KMS-11 (cell line): ENCODE measurements around the gene GPR62.

Experiments
- H2AFZ ChIP-seq: fragments of 200-600 bp; sonication (generic); 2 replicates; pipeline ENCODE4 v1.6.1; 2016; ENCODE audit warnings: antibody characterized with exemption, mixed run types, low read depth
- H3K27ac ChIP-seq: fragments of 200-600 bp; sonication (generic); 2 replicates; pipeline ENCODE4 v1.6.1; 2016; ENCODE audit warnings: mild to moderate bottlenecking, mixed run types
- H3K27me3 ChIP-seq: fragments of 200-600 bp; sonication (generic); 2 replicates; pipeline ENCODE4 v1.6.1; 2017; ENCODE audit warnings: mild to moderate bottlenecking, low read depth, mixed run types, moderate library complexity; ENCODE audit not compliant: insufficient read depth
- H3K36me3 ChIP-seq: fragments of 200-600 bp; sonication (generic); 2 replicates; pipeline ENCODE4 v1.6.1; 2017; ENCODE audit warnings: mild to moderate bottlenecking, mixed run types; ENCODE audit not compliant: insufficient read depth
- H3K4me1 ChIP-seq: fragments of 200-600 bp; sonication (generic); 2 replicates; pipeline ENCODE4 v1.6.1; 2016; ENCODE audit warnings: mild to moderate bottlenecking, low read depth, mixed run types; ENCODE audit not compliant: poor library complexity, severe bottlenecking
- H3K4me2 ChIP-seq: fragments of 200-600 bp; sonication (generic); 2 replicates; pipeline ENCODE4 v1.7.0; 2016; ENCODE audit warnings: mild to moderate bottlenecking, mixed run types
- H3K4me3 ChIP-seq: fragments of 200-600 bp; sonication (generic); IDR thresholded peaks from 2 replicates; pipeline ENCODE4 v1.6.1; 2017; ENCODE audit warnings: low read depth, low read length, mixed read lengths; ENCODE audit not compliant: insufficient read depth
- H3K79me2 ChIP-seq: fragments of 200-600 bp; sonication (generic); 2 replicates; pipeline ENCODE4 v1.6.1; 2016; ENCODE audit warnings: low read depth, mixed run types; ENCODE audit not compliant: insufficient read depth
- H3K9ac ChIP-seq: fragments of 200-600 bp; sonication (generic); 2 replicates; pipeline ENCODE4 v1.6.1; 2016; ENCODE audit warnings: mild to moderate bottlenecking, mixed run types
- H4K20me1 ChIP-seq: fragments of 200-600 bp; sonication (generic); 2 replicates; pipeline ENCODE4 v1.6.1; 2016; ENCODE audit warnings: mild to moderate bottlenecking, mixed run types; ENCODE audit not compliant: insufficient read depth
- CTCF ChIP-seq: fragments of 200-600 bp; sonication (generic); conservative IDR thresholded peaks from 2 replicates; pipeline ENCODE4 v1.6.1; 2017; ENCODE audit warnings: low read depth, mild to moderate bottlenecking, antibody characterized with exemption, low read length, moderate library complexity, mixed read lengths

The GPR62 gene

GRCh38 chr3:51978143-51978502 is 22.9 kb downstream of the GPR62 start:
- no peak overlapping the region for H3K27ac ChIP-seq
- H2AFZ ChIP-seq, result no peak overlapping the region
- H3K36me3 ChIP-seq, result no peaks in the 10 kb centered on the region
- TF ChIP-seq CTCF, result no peak
- peaks cover 15% of the 10 kb centered on the region for H3K4me1 ChIP-seq
- H3K27me3 ChIP-seq, result no peaks in the 10 kb centered on the region
- H3K4me3 ChIP-seq, result no peak overlapping the region
- H3K4me2 ChIP-seq, result no peak overlapping the region
- H3K79me2 ChIP-seq, result 0 out of 2 replicates have a peak, but pooled peaks cover 5% of the 10 kb centered on the region
- H4K20me1 ChIP-seq, result no peaks in the 10 kb centered on the region
- no peak overlapping the region for H3K9ac ChIP-seq

- Histone ChIP-seq H3K4me1 (peaks cover 8% of the 10 kb centered on the region), H3K27ac (no peak overlapping the region)
Measured at GRCh38 chr3:51980253-51980652, 25.1 kb downstream of the GPR62 start.

GRCh38 chr3:51982352-51982837 is 27.2 kb downstream of the GPR62 start:
- H3K36me3 ChIP-seq, result no peaks in the 10 kb centered on the region
- H3K27ac ChIP-seq, result peak overlapping the region; percentile 73
- H4K20me1 ChIP-seq, result no peaks in the 10 kb centered on the region
- no peaks in the 10 kb centered on the region for H3K79me2 ChIP-seq
- H3K4me3 ChIP-seq, result peak overlapping the region; percentile 68
- peak overlapping the region; percentile 58 for H2AFZ ChIP-seq
- peak; percentile 51 for TF ChIP-seq CTCF
- H3K27me3 ChIP-seq, result no peaks in the 10 kb centered on the region
- H3K4me1 ChIP-seq, result peaks cover 4% of the 10 kb centered on the region
- H3K9ac ChIP-seq, result peak overlapping the region; percentile 79
- peak overlapping the region; percentile 94 for H3K4me2 ChIP-seq

More at GRCh38 chr3:51980253-51980652, 25.1 kb downstream of the GPR62 start:
- Histone ChIP-seq H3K4me3 (no peak overlapping the region), H2AFZ (no peak overlapping the region), H3K4me2 (no peak overlapping the region), H3K36me3 (no peaks in the 10 kb centered on the region), H3K79me2 (no peaks in the 10 kb centered on the region), H3K27me3 (no peaks in the 10 kb centered on the region), H3K9ac (no peak overlapping the region), H4K20me1 (no peaks in the 10 kb centered on the region)
- TF ChIP-seq CTCF, result no peak

- Histone ChIP-seq H3K4me3 (peak within 1 kb of the TSS; percentile 68), H3K36me3 (no peaks in the 10 kb centered on the region), H2AFZ (peak within 1 kb of the TSS; percentile 58), H4K20me1 (no peaks in the 10 kb centered on the region), H3K27me3 (no peaks in the 10 kb centered on the region), H3K27ac (peak within 1 kb of the TSS; percentile 73), H3K79me2 (no peaks in the 10 kb centered on the region), H3K4me2 (peak within 1 kb of the TSS; percentile 94), H3K9ac (peak within 1 kb of the TSS; percentile 79), H3K4me1 (peaks cover 4% of the 10 kb centered on the region)
- 0 out of 2 replicates have a peak, but pooled peaks have one; percentile 24 for TF ChIP-seq CTCF
Measured at GRCh38 chr3:51982838-51983577, 27.8 kb downstream of the GPR62 start, which contains the start of gene ACY1. Gene ACY1 (plus strand): TSS chr3:51983535. CDS start chr3:51984065, 530 bp downstream.
